Mesodermal cell (in vitro differentiated cells): ENCODE results near the gene RCN1.
"Not testable (repeated sequence)": the region's sequence is repeated elsewhere in the genome, so short reads cannot be mapped to it uniquely, and the experiment has no call there.

Experiments
- H3K27ac ChIP-seq: 2 replicates; pipeline ENCODE4 v1.7.0; 2013; ENCODE audit warnings: mild to moderate bottlenecking, low read depth, low read length, moderate library complexity; ENCODE audit not compliant: severe bottlenecking
- H3K36me3 ChIP-seq: 2 replicates; pipeline ENCODE4 v1.7.1; 2013; ENCODE audit warnings: mild to moderate bottlenecking, low read length, moderate library complexity; ENCODE audit not compliant: control insufficient read depth, insufficient read depth
- H3K4me1 ChIP-seq: one replicate; pipeline ENCODE4 v1.7.1; 2013; ENCODE audit warnings: mild to moderate bottlenecking, low read length; ENCODE audit not compliant: insufficient read depth, control insufficient read depth, poor library complexity, severe bottlenecking
- H3K4me3 ChIP-seq: 2 replicates; pipeline ENCODE4 v1.7.0; 2013; ENCODE audit warnings: low read length, control low read depth, mild to moderate bottlenecking; ENCODE audit not compliant: insufficient read depth, poor library complexity, severe bottlenecking; ENCODE audit errors: extremely low read depth
- H3K9me3 ChIP-seq: 2 replicates; pipeline ENCODE4 v1.7.1; 2013; ENCODE audit warnings: mild to moderate bottlenecking, low read length, moderate library complexity; ENCODE audit not compliant: control insufficient read depth
- WGBS, 2 experiments: methylation state at CpG; one replicate each; pipeline ENCODE4 v1.1.5; 2013; ENCODE audit warnings: missing lambda C conversion rate in 2 of 2; ENCODE audit not compliant: insufficient coverage in 2 of 2; 5-methylcytosine and 5-hydroxymethylcytosine counted together

Gene RCN1

DNA sequence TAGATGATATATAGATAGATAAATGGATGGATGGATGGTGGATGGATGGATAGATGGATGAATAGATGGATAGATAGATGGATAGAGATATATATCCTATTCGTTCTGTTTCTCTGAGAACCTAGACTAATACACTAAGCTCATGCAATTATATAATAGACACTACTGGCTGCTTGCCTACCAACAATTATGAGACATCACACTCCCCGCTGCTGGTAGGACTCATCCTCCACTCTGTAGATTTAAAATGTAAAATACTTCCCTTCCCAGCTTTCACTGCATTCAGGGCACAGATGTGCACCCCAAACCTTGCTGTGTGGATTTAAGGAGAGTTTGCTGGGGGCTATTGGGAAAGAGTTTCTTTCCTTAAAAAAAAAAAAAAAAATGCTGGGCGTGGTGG, 28.3 kb upstream of the RCN1 start:
- 100% methylated on average over 1 of the region's 3 CpGs; no CpG with 5 or more reads in 1 of the 2 experiments for WGBS, 2 experiments
- Histone ChIP-seq H3K9me3 (no peaks in the 10 kb centered on the region), H3K27ac (no peak overlapping the region), H3K36me3 (no peaks in the 10 kb centered on the region), H3K4me1 (peaks cover 2% of the 10 kb centered on the region), H3K4me3 (no peak overlapping the region)

DNA sequence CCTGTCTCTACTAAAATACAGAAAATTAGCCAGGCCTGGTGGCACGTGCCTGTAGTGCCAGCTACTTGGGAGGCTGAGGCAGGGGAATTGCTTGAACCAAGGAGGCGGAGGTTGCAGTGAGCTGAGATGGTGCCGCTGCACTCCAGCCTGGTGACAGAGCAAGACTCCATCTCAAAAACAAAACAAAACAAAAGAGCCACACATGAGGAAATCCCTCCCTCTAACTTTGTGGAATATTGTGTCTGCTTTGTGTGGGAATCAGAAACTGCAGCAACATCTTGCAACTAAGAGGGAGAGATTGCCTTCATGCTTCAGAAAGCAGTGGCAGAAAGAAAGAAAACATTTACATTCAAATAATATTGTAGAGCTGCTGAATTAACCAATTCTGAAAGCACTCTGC, 27.8 kb upstream of the RCN1 start:
- WGBS, 2 experiments, result 80 to 89% methylated on average over 1 to 3 of the region's 3 CpGs
- not testable (repeated sequence) for H3K27ac ChIP-seq

DNA sequence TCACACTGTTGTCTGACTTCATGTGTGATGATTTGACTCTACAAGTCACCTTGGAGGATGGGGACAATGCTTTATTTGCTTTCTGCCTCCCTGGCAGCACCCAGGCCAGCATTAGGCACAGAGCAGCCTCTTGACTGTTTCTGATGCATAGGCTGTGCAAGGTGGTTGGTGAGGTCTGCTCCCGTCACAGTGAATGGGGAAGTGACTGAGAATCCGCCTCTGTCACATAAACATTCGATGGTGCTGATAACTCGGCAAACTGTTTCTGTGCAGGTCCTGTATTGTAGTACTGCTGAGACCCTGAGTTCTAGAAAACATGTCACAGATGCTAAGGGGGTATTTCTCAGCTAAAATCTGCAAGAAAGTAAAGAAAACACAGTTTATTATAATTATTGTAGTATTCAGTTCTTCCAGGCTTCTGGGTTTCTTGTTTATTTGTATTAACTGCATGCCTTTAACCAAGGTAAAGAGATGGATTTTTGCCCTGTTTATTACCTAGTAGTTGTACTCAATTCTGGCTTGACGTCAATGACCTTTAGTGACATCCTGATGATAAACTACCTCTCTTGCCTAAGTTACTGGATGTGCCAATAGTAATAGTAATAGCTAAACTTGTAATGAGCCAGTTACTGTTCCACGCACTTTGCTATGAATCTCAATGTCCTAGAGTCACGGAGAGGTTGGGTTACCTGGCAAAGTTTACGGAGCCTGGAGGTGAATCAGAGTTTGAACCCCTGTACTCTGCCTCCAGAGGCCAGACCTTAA, 24.8 kb upstream of the RCN1 start:
- no peaks in the 10 kb centered on the region for H3K9me3 ChIP-seq
- WGBS, 2 experiments, result 85 to 93% methylated on average over 7 to 8 of the region's 8 CpGs
- H3K4me3 ChIP-seq, result no peak overlapping the region
- H3K27ac ChIP-seq, result no peak overlapping the region
- peaks cover 13% of the 10 kb centered on the region for H3K4me1 ChIP-seq
- H3K36me3 ChIP-seq, result no peaks in the 10 kb centered on the region

More for the DNA sequence above, 27.8 kb upstream of the RCN1 start:
- H3K4me3 ChIP-seq, H3K36me3 ChIP-seq, H3K9me3 ChIP-seq, H3K4me1 ChIP-seq: not testable (repeated sequence)

DNA sequence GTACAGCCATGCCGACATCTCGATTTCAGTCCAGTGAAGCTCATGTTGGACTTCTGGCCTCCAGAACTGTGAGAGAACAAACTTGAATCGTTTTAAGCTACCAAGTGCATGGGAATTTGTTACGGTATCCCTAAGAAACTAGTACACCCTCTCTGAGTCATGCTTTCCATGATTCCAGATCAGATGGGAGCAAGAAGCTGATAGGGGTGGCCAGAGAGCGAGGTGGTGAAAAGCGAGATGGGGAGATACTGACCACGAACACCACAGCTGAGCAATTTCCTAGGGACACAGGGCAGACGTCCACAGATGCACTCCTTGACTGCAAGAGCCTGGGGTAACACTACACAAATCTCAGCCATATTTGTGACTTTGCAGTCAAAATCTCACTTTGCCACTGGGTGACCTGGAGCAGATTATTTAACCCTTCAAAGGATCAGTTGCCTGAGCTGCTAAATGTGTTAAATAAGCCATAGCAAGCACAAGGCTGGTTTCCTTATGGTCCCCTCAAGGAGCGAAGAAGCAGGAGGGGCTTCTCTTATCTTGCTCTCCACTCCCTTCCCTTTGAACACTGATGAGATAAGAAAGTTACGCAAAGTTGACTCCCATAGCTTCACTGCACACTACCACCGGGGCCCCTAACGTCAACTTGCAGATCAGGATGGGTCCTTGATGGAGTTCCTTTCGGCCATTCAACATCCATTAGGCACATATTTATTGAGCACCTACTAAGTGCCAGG, 22.6 kb upstream of the RCN1 start:
- no peaks in the 10 kb centered on the region for H3K9me3 ChIP-seq
- 80 to 86% methylated on average over 10 to 13 of the region's 13 CpGs for WGBS, 2 experiments
- H3K4me3 ChIP-seq, result no peak overlapping the region
- no peaks in the 10 kb centered on the region for H3K36me3 ChIP-seq
- H3K27ac ChIP-seq, result no peak overlapping the region
- peaks cover 16% of the 10 kb centered on the region for H3K4me1 ChIP-seq

DNA sequence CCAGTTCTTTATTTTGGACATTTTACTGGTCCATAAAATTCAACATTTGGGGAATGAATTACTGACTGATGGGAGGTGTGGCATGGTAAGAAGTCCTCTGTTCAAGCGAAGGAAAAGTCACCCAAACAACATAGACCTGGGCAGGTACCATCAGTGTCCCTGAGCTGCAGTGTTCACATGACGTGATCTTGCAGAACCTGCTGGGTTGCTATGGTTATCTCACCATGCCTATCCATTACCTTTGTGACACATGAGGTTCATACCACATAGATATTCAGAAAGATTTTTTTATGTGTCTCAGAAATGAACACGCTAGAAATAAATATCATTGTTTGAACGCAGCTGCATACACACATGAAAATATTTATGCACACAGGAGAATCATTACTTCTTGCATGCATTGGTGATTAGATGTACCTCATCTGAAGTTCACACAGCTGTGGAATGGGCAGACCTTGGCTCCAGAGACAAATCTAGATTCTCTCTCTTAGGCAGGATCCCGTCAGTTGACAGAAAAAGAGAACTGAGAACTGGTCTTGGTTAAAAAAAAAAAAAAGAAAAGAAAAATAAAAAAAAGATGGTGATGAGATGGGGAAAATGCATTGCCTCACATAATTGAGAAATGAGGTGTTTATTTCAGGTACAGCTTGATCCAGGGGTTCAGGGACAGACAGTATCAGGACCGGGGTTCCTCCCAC, 21.4 kb upstream of the RCN1 start:
- 80 to 100% methylated on average over 1 to 2 of the region's 6 CpGs for WGBS, 2 experiments
- H3K9me3 ChIP-seq, result no peaks in the 10 kb centered on the region
- peaks cover 19% of the 10 kb centered on the region for H3K4me1 ChIP-seq
- H3K36me3 ChIP-seq, result no peaks in the 10 kb centered on the region
- no peak overlapping the region for H3K4me3 ChIP-seq
- no peak overlapping the region for H3K27ac ChIP-seq

DNA sequence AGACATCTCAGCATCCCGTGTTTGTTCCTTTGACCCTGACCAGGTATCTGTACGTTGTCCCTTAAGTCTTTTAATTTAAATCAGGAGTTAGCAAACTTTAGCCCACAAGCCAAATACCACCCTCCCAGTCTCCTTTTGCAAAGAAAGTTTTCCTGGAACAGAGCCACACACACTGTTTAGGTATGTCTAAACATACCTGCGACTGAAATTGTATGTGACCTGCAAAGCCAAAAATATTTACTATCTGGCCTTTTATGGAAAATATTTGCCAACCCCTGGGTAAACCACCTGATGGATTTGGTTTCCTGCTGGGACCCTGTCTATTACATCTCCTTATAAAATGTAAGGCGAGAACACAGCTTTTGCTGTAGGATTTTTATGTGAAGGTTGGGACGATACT, 20.2 kb upstream of the RCN1 start:
- H3K4me3 ChIP-seq, result no peak overlapping the region
- no peak overlapping the region for H3K27ac ChIP-seq
- H3K9me3 ChIP-seq, result no peaks in the 10 kb centered on the region
- WGBS, 2 experiments, result 86 to 92% methylated on average over 2 to 4 of the region's 5 CpGs
- H3K36me3 ChIP-seq, result no peaks in the 10 kb centered on the region
- peaks cover 19% of the 10 kb centered on the region for H3K4me1 ChIP-seq

DNA sequence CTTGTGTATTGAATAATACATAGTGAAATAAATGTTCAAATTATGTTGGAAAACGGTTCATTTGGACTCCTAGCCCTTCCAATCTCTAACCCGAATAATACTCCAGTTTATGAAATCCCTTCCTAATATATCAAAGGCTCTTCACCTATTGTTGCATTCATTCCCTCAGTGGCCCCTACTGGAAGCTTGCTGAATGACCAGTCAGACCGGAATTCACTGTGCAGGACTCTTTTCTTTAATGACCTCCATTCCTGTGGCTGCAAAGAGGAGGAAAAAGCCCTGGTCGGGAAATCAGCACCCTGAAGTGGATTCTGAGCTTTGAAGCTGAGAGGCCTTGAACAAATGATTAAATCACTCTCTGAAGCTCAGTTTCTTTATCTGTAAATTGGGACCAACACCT, 19.1 kb upstream of the RCN1 start:
- WGBS, 2 experiments, result 52 to 64% methylated on average over 2 to 3 of the region's 4 CpGs
- Histone ChIP-seq H3K9me3 (no peaks in the 10 kb centered on the region), H3K27ac (no peak overlapping the region), H3K4me1 (peaks cover 19% of the 10 kb centered on the region), H3K4me3 (no peak overlapping the region), H3K36me3 (no peaks in the 10 kb centered on the region)

DNA sequence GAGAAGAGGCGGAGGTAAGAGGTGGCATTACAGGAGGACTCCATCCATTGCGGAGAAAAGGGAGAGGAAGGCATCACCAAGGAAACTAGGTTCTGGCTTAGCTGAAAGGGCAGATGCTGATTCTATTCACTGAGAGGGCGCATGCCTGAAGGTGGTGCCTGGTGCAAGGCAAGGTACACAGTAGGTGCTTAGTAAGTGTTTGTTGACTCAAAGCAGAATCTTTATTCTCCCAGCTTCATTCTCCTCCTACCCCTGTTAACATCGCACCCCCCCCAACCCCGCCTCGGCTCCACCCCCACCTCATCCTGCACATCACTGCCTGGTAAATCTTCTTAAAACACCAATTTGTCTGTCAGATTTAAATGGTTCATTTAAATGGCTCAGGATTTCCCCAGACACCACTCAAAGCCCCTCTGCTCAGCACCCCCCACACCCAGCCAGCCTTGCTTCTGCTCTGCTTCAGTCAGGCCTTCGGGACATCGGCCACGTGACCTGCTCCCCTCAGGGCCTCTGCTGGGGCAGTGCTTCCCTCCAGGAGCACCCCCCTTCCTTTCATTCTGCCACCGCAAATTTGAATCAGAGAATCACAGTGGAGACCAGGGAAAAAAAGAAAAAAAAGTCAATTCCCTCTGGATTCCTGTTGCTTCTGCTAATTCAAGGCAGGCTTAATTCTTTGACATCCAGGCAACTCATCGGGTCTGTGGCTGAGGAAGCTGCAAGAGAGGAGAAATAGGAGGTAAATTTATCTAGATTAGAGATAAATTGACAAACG, 17.8 kb upstream of the RCN1 start:
- Histone ChIP-seq H3K36me3 (no peaks in the 10 kb centered on the region), H3K4me3 (no peak overlapping the region), H3K4me1 (peaks cover 19% of the 10 kb centered on the region), H3K9me3 (no peaks in the 10 kb centered on the region), H3K27ac (no peak overlapping the region)
- WGBS, 2 experiments, result 65 to 80% methylated on average over 5 to 6 of the region's 12 CpGs

DNA sequence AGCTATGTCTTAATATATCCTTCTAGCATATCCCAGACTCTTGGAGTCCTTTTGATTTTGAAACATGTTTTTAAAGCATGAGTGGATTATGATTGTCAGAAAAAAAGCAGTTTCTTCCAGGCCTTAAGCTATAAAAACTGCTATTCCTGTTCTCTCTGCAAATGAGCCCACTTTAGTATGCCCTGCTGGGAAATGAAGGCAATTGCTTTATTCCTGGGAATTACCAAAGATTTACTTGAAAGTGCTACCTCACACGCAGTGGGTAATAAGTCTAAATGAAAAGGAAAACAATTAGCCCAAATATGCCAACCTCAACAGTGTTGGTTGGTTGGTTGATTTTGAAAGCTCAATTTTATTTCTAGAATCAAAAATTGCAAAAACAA, 17.2 kb upstream of the RCN1 start:
- Histone ChIP-seq H3K9me3 (no peaks in the 10 kb centered on the region), H3K4me3 (no peak overlapping the region), H3K4me1 (peaks cover 15% of the 10 kb centered on the region), H3K27ac (no peak overlapping the region), H3K36me3 (no peaks in the 10 kb centered on the region)
- WGBS, 2 experiments, result no CpG with 5 or more reads among the region's 1 CpG

DNA sequence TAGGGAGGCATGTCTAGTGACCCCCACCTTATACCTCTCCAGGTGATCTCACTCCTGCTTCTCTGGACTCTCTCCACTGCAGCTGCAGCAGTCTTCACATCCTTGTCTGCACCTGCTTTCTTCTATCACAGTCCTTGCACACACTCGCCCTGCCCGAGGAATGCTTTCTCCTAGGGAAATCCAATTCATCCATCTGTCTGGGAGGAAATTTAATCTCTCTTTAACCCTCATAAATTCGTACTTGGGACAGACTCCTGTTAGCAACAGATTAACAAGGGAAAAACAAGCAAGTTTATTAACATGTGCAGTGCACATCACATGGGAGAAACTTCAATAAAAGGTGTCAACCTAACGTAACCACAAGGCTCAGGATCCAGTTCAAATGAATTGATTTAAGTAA, 11.3 kb upstream of the RCN1 start:
- H3K36me3 ChIP-seq, result no peaks in the 10 kb centered on the region
- WGBS, 2 experiments, result 90 to 100% methylated on average over 1 to 4 of the region's 4 CpGs
- H3K4me1 ChIP-seq, result peaks cover 7% of the 10 kb centered on the region
- H3K4me3 ChIP-seq, result no peak overlapping the region
- no peak overlapping the region for H3K27ac ChIP-seq
- no peaks in the 10 kb centered on the region for H3K9me3 ChIP-seq
